HG03196 (cell line): ENCODE results near the gene LRRFIP1.

Experiments used
- ATAC-seq: cut with Tn5 transposase; IDR thresholded peaks from one replicate; pipeline ENCODE4 v1.9.1; 2021; ENCODE audit not compliant: unreplicated experiment

The LRRFIP1 gene

GRCh38 chr2:237824085-237824484 lies 196.7 kb downstream of the LRRFIP1 start:
- ATAC-seq: no peak

- ATAC-seq: no peak
Measured at GRCh38 chr2:237827421-237827987, 200.1 kb downstream of the LRRFIP1 start.
